CD4-positive, alpha-beta T cell treated with Interleukin-15 for 1 hour (primary cell): Measurements from ENCODE around the gene SH3BP2.
"Not testable (repeated sequence)": the region's sequence is repeated elsewhere in the genome, so short reads cannot be mapped to it uniquely, and the experiment has no call there.

Experiments used
- DNase-seq: peaks from one replicate; pipeline ENCODE4 v3.0.0-alpha.2; 2020

The SH3BP2 gene

DNA sequence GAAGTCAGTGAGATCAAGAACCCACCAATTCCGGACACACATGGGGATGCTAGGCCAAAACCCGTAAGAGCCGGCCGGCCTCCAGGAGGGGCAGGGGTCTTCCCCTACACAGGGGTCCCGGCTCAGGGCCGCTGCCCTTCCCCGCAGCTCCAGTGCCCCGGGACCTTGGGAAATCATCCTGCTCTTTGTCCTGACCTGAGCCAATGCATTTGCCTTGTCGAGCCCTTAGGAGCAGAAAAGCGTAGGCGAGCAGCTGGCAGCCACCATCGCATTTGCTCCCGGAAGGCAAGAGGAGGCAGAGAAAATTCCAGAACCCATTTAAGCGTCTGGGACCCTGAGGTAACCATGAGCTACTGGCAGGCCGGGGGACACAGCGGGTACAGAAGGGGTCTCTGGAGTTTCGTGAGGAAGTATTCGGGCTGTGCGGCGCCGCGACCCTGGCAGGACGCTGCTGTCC is 29.3 kb upstream of the SH3BP2 start:
- no peak for DNase-seq

DNA sequence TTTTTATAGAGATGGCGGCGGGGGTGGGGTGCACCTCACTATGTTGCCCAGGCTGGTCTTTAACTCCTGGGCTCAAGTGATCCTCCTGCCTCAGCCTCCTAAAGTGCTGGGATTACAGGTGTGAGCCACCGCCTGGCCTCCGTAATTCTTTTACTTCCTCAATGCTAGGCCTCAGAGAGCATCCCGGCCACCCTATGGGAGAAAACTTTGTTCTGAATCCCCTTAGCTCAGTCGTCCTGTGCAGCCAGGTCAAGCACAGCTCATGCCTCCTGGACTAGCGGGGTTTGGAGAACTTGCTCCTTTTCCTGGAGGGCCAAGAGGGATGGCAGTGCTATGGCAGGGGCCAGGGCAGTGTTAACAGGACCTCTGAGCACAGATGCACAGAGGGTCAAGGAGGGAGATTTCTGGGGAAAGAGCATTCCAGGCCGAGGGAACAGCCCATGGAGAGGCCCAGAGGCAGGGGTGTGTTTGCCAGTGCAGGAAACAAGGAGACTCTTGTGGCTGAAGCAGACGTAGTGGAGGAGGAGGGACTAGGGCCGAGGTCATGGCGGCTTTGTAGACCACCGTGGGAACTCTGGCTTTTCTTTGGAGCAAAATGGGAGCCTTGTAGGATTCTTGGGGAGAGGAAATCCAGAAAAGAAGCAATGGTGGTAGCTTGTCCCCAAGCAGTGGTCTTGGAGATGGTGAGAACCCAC is 26.9 kb upstream of the SH3BP2 start:
- DNase-seq, result no peak

DNA sequence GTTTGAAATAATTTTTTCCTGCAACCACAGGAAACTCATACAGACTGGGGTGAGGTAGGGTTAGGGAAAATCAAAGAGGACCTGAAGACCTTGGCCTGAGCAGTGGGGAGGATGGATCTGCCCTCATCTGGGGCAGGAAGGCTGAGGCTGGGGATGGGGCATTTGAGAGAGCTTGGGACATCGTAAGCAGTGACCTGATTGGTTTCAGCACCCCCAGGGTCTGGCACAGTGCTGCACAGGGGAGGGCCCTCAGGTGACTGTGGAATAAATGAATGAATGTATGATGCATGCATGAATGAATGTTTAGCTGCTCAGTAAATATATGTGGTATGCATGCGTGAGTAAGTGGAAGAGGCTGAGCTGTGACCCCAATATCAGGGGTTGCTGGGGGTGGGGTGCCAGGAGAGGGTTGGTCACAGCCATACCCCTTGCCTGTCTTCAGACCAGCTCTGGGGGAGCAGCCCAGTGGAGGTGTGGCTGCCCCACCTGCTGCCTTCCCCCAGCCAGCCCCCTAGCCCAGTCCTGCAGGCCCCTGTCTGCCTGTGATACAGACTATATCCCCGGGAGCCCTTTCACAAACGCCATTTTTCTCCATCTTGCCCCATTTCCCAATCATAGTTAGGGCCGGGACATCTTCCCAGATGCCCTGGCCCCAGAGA is 25.7 kb upstream of the SH3BP2 start:
- DNase-seq, result no peak

DNA sequence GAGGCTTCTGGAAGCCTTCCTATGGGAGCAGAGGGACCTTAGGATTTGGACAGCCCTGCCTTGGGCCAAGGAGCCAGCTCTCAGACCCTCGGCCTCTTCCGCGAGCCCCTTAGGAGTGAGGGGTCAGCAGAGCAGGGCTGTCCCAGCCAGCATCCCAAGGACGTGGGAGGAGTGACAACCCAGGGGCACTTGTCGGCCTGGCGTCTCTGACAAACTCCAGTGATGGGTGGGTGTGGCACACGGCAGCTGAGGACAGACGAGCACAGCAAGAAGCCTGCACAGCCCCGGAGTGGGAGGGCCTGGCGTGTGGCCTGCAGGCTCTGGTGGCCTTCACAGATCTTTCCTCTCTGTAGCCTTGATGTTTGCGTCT is 25.2 kb upstream of the SH3BP2 start:
- DNase-seq, result no peak

DNA sequence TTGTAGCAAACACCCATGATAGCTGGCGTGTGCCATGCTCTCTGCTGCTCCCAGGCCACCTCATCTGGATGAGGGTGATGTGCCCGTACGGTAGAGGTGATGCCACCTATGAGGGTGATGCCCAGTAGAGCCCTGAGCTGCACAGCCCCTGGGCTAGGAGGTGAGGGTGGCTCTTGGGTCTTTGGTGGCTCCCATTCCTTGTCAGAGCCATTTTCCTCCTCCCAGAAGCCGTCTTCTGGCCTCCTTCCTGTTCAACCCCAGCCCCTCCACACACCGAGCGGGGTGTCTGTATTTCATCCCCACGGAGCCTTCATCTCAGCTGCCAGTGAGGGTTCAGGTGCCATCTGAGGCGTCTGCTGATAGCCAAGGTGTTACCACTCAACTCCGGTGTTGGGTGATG is 24.8 kb upstream of the SH3BP2 start:
- DNase-seq, result no peak

DNA sequence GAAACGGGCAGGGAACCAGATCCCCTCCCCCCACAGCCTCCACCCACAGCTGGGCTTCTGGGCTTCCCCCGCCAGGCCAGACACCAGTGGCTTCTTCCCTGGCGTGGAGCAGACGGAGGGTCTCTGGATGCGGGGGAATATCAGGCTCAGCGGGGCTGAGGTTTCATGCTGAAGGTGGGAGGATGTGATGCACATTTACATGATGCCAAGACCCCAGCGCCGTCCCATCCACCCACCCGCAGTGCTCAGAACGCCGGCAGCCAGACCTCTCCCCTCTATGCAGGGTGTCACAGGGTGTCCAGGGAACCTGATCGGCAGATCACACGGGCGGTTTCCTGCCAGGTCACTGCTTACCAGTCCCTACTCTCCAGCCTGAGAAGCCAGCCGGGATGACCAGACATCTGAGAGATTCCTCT is 24.0 kb upstream of the SH3BP2 start:
- no peak for DNase-seq

DNA sequence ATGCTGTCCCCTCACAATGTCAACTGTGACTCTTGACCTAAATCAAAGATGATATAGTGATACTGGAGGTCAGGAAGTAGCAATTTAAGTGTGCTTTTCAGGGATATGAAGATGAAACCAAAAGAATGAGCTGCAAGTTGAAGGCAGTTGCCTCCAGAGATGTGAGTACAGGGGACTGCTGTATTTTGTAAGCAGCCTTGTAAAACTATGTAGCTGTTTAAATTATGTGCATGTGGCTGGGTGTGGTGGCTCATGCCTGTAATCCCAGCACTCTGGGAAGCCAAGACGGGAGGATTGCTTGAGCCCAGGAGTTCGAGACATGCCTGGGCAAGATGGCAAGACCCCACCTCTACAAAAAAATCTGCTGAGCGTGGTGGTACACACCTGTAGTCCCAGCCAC is 21.6 kb upstream of the SH3BP2 start:
- no peak for DNase-seq

DNA sequence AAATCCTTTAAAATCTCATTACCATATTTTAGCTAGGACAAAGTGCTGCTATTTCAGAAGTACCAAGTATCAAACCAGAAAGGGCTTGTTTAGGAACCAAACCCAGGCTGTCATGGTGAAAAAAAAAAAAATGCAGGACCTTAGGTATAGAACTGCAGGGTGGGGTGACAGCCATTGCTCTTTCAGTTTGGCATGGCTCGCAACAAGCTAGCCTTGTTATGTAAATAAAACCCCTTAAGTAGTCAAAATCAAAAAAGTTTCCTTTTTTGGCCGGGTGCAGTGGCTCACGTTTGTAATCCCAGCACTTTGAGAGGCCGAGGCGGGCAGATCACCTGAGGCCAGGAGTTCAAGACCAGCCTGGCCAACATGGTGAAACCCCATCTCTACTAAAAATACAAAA is 12.2 kb upstream of the SH3BP2 start:
- not testable (repeated sequence) for DNase-seq

DNA sequence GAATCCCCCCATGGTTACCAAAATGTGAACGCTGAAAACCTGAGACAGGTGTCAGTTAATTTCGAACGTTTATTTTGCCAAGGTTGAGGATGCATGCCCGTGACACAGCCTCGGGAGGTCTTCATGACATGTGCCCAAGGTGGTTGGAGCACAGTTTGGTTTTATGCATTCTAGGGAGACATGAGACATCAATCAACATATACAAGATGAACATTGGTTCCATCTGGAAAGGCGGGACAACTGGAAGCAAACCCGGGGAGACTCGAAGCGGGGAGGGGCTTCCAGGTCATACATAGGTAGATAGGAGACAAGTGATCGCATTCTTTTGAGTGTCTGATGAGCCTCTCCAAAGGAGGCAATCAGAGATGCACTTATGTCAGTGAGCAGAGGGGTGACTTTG is 11.0 kb upstream of the SH3BP2 start:
- no peak for DNase-seq

DNA sequence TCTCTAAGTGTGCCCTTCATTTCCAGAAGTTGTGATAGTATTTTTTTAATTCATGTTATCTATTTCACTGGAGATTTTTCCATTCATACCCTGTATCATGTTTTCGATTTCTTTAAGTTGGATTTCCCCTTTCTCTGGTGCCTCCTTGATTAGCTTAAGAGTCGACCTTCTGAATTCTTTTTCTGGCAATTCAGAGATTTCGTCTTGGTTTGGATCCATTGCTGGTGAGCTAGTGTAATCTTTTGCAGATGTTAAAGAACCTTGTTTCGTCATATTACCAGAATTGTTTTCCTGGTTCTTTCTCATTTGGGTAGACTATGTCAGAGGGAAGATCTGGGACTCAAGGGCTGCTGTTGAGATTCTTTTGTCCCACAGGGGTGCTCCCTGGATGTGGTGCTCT is 9.1 kb upstream of the SH3BP2 start:
- DNase-seq, result no peak

DNA sequence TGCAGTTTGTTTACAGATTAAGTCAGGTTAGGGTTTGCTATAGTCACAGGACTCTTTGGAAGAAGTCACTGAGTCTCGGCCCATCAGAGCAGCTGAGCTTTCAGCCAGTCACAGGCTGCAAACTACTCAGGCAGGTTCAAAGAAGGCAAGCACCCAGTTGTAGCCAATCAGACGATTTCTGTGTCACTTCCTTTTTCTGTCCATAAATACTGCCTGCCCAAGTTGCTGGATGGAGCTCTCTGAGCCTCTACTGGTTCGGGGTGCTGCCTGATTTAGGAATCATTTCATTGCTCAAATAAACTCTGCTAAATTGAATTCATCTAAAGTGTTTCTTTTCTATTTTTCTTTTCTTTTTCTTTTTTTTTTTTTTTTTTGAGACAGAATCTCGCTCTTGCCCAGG is 7.3 kb upstream of the SH3BP2 start:
- DNase-seq, result peak; percentile 74

DNA sequence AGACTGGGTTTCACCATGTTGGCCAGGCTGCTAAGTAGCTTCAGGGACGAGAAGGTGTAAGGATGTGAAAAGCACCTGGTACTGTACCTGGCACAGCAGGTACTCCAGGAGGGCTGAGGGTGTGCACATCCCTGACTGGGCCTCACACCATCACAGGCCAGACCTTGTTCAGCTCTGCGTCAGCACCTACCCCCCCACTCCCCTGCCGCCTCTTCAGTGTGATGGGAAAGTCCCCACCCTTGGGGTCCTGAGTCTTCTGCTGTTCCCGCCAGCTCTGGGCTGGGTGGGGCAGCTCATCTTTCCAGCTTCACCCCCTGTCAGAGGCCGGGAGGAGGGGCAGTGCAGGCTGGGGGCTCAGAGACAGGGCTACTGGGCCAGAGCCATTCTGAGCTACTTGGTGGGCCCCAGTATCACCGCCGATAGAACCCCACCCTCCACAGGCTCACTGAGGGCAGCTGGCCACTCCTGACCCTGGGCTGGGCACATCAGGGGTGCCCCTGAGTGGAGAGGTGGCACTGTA is 6.7 kb upstream of the SH3BP2 start:
- DNase-seq, result peak; percentile 88

DNA sequence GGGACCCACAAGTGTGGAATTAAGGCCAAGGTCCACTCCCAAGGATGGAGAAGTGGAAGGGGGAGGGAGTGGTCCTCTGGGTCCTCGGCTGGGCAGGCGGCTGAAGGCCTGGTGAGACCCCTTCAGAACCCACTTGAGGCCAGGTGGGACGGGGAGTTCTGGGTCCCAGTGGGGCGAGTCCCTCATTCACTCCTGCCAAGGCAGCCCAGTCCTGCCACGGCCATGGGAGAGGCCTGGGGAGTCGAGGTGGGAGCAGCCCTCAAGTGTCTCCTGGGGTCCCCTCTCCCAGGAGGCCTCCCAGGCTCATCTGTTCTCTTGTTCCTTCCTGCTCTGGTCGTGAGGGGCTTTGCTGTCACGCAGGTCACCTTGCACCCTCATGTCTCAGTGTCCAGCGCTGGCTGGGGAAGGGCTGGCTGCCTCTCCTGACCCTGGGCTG is 6.1 kb upstream of the SH3BP2 start:
- DNase-seq, result no peak

DNA sequence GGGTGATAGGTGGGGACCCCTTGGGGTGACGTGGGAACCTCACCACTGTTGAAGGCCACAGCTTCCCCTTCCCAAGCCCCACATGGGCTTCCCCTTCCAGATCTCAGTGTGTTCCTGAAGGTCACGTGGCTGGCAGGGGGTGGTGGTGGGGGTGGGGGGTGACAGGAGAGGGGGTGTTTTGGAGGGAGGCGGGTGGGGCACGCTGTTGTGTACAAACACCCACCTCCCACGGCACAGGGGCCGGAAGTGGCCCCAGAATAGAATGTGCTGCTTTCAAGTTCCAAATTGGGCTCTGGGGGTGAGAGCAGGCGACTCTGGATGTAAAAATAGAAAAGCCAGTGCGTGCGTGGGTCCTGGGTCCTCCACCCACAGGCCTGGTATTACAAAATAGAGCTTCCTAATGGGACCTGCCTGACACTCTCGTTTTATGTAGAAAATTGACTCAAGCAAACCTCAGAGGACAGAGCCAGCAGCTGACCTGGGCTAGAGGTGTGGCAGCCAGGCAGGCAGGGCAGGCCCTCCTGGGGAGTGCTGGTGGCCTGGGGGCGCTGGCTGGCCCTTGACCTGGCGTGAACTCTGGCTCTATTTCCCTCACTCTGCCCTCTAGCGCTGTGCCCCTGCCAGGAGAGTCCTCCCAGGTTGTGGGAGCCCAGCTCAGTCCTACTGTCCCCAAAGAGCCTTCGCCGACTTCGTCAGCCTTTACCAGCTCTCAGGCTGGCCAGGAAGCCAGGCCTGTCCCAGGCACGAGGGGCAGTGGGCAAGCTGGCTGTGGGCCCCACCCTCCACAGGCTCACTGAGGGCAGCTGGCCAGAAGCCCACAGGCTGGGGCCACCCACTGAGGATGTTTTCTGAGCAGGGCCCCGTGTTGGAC is 5.4 kb upstream of the SH3BP2 start:
- peak; percentile 89 for DNase-seq

DNA sequence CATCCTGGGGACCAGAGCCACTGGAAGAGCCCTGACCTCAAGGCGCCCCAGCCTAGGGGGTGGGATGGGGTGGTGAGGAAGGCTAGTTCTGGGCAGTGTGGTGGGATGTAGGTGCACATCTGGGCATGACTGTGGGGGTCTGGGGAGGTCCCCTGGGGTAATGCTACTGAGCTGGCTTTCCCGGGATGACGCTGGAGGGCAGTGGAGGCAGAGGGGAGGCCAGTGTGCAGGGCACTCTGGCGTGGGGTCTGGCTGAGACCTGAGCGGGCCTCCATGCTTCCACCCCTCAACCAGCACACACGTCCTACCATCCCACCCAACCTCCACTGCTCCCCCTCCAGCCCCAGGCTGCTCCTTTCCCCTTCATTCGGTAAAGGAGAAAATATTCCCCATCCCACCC is 4.8 kb upstream of the SH3BP2 start:
- no peak for DNase-seq

DNA sequence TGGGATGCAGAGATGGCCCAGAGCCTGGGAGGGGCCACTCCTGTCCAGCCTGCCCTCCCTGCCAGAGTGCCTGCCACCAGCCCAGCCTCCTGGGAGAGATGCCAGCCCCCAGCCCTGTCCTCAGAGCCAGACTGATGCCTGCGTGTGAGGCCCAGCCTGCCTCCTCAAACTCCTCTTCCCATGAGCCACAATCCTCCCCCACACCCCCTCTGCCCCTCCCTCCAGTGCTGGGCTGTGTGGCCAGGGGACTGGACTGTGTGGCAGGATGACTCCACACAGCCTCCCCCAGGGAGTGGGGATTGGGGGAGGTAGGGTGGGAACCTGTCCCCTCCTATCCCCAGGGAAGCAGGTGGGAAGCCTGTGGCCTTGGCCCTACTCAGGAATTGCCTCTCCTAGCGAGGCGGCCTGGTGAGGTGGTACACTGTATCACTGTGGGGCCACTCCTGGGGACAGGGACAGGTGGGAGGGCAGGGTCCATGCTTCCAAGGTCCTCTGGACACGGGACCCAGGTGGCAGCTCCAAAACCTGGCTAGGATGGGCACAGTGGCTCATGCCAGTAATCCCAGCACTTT is 4.3 kb upstream of the SH3BP2 start:
- no peak for DNase-seq

DNA sequence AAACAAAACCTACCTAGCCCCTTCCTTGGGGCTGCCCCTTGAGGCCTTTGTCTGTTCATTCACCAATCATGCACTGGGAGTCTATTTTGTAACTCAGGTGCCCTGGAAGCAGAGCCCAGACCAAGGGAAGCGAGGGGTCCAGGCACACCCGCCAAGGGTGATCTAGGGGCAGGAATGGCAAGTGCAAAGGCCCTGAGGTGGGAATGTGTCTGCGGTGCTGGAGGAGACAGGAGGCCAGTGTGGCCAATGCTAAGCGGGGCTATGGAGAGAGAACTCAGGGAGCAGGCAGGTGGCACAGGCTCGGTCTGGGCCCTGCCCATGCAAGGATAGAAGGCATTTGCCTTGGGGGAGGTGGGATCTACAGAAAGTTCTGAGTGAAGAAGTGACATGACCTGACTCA is 3.5 kb upstream of the SH3BP2 start:
- DNase-seq, result no peak

DNA sequence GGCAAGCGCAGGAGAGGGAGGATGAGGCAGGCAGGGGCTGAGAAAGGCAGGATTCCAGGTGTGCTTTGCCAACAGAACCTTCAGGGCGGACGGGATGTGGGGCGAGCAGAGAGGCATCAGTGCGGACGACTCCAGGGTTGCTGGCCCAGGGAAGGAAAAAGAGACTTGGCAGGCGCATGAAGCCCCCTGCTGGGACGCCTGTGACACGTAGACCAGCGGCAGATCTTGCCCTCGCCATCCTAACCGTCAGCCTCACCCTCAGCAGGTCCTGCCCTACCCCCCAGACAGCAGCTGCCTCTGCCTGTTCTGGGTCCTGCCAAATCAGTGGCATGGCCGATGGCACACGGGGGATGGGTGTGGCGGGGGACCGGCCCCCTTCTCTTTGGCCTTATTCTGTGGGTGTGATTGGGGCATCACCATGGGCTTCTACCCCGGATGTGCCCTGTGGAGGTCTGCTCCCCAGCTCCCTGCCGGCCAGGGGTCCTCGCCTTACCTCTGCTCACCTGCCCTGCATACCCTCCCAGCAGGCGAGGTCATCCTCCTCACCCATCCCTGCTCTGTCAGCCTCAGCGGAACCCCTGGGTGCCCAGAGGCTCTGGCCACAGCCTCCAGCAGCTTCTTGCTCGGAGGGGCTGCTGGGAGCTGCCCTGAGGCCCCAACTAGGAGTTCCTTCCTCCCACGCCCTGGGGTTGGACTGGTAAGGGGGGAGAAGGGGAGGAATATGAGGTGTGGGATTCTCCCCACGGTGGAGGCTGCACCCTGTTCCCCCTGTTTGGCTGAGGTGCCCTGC is 2.9 kb upstream of the SH3BP2 start:
- DNase-seq, result no peak

DNA sequence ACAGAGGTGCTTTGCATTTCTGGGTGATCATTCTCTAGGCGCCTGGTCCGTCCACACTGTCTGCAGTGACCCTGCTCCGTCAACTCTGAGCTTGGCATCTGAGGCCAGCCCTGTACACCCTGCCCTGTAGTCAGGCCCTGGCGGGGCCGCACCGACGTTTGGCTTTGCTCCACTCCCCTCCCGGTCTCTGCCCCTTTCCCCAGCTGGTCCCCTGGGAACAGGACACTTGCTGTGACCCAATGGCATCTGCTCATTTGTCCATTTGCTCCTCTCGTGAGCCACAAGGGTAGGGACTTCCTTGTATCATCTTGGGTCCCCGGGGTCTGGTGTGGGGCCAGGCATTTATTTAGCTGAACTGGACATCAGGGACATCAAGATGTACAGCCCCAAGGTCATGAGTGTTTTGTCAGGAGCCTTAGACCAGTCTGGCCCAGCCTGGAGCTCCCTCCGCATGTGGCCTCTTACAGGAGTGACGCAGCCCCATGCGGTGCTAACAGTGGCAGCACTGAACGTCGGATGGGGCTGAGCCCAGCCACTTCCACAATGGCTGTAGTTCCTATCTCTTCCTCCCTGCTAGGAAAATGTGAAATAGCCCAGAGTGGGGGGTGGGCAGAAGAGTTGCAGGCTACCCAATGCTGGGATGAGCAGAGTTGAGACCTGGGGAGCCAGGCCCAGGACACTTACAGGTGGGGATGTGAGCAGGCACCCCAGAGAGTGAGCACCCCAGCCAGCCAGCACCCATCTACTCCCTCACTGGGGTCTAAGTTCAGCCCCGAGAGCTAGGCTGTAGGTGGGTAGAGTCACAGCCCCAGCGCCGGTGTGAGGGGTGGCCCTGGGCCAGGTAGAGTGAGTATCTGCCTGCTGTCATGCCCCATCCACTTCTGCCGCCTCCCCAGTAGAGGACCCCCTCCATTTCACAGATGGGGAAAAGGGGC is 2.0 kb upstream of the SH3BP2 start:
- peak; percentile 51 for DNase-seq

DNA sequence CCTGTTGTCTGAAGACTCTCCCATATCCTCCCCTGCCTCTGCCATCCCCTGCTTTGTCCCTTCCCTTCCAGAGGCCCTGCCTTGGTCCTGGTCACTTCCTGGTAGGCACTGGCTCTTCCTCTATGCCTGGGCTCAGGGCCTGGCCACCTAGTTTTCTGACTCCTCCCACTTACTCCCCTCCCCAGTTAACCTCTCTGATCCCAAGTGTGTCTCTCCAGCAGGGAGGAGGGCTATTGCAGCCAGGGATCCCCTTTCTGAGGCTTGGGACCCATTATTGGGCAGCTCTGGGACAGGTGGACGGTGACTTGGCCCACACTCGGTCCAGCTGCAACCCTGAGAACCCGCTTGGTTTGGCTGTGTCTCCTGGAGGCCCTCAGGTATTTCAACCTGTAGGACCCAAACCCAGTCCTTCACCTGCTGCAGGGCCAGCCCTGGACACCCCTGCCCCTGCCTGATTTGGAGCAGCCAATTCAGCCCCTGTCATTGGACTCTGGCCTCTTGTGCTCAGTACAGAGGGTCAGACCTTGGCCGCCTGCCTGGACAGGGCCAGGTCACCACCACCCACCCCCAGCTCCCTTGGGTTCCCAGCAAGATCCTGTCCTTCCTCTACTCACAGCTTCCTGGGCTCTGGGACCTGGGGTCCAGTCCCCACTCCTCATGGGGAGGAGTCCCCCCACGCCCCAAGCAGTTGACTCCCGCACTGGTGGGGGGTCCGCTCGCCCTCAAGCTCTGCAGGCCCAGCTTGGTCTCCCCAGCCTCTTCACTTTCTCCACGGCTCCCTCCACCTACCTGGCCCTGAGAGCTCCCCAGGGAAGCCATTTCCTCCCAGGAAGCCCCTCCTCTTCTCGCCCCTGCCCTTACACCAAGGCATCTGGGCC is 1.1 kb upstream of the SH3BP2 start:
- no peak for DNase-seq
